Measurements from ENCODE around the gene DES.

DES gene

DNA sequence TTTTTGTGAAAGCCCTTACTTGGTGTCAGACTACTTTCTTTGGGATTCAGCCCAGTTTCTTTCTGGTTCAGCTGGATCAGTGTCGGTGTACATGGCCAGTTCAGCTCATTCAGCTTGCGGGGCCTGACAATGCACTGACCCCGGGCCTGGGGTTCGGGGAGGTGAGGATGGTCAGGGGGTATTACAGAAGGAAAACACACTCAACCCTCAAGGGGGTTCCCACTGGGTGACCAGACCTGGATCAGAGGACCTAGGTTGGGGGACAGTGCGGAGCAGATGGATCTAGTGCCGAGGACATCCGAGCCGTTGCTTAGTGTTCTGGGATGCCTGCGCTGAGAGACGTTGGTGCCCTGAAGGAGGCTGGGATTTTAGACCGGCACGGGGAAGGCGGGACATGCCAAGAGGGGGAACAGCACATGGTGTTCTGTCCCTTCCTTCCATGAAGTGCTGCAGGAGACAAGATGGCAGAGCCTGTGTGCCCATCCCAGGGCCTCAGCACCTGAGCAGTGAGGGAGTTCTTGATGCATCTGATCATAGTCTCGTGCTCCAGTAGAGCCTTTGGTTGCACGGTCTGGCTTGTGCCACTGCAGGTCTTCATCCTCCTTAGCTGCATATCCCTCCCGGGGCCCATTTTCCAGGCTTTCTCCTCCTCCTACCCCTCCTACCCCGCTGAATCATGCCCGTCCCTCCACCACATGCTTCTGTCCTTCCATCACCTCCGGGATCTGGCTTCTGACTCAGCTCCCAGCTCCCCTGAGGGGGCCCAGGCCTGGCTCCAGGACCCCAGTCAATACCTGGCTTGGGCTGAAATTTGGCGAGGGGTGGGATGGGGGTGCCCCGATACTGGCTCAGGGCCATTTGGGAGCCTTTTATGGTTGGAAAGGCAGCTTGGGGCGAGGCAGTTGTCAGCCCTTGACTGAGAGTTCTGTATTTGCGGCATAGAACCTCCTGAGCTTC, 34.5 kb downstream of the DES start:
- Histone ChIP-seq H4K8ac (ENCODE audit: low read depth, low read length) (no peak overlapping the region), H2BK5ac (ENCODE audit: low read length) (no peak overlapping the region), H3K4me3 (ENCODE audit: low read length in 2 of 2) (no peak overlapping the region), H2BK120ac (ENCODE audit: low read depth, low read length) (no peak overlapping the region), H3K4me1 (ENCODE audit: control insufficient read depth in 2 of 2, insufficient read depth in 1 of 2, low read depth in 1 of 2, low read length in 2 of 2) (peaks cover 13 to 15% of the 10 kb centered on the region in 2 donors), H3K18ac (ENCODE audit: low read length) (no peak overlapping the region), H3K9ac (ENCODE audit: low read depth, low read length, poor library complexity) (no peak overlapping the region), H3K27ac (replicated peaks; ENCODE audit: low read length) (no peak overlapping the region), H3K4ac (ENCODE audit: low read length) (no peak overlapping the region), H3K14ac (ENCODE audit: low read length) (no peak overlapping the region), H3K9me3 (replicated peaks in 1 of 2; ENCODE audit: control insufficient read depth in 2 of 2, insufficient read depth in 1 of 2, low read depth in 1 of 2, low read length in 2 of 2) (no peaks in the 10 kb centered on the region), H2BK15ac (ENCODE audit: low read length) (no peak overlapping the region), H3K27me3 (ENCODE audit: control insufficient read depth in 3 of 3, insufficient read depth in 3 of 3, low read depth in 1 of 3, low read length in 3 of 3) (peaks cover 0 to 18% (median 3%) of the 10 kb centered on the region in 3 experiments), H2AK5ac (ENCODE audit: low read depth, low read length) (no peak overlapping the region), H3K23ac (ENCODE audit: low read depth, low read length, poor library complexity) (no peak overlapping the region), H4K91ac (ENCODE audit: low read depth, low read length, poor library complexity) (no peak overlapping the region), H2BK12ac (ENCODE audit: low read length) (no peak overlapping the region), H2AFZ (ENCODE audit: low read length) (no peak overlapping the region), H3K4me2 (ENCODE audit: insufficient read depth, low read length, poor library complexity, severe bottlenecking) (no peak overlapping the region), H3K79me1 (ENCODE audit: low read depth, low read length) (no peaks in the 10 kb centered on the region), H3K36me3 (replicated peaks in 1 of 2; ENCODE audit: control insufficient read depth in 2 of 2, insufficient read depth in 2 of 2, low read length in 2 of 2) (no peaks in the 10 kb centered on the region)
- DNase-seq (ENCODE audit: low spot score): no peak
- no CpG with 5 or more reads among the region's 23 CpGs for WGBS, 2 donors (ENCODE audit: extremely low coverage in 2 of 2, insufficient read length in 2 of 2, insufficient replicate concordance in 1 of 2)

DNA sequence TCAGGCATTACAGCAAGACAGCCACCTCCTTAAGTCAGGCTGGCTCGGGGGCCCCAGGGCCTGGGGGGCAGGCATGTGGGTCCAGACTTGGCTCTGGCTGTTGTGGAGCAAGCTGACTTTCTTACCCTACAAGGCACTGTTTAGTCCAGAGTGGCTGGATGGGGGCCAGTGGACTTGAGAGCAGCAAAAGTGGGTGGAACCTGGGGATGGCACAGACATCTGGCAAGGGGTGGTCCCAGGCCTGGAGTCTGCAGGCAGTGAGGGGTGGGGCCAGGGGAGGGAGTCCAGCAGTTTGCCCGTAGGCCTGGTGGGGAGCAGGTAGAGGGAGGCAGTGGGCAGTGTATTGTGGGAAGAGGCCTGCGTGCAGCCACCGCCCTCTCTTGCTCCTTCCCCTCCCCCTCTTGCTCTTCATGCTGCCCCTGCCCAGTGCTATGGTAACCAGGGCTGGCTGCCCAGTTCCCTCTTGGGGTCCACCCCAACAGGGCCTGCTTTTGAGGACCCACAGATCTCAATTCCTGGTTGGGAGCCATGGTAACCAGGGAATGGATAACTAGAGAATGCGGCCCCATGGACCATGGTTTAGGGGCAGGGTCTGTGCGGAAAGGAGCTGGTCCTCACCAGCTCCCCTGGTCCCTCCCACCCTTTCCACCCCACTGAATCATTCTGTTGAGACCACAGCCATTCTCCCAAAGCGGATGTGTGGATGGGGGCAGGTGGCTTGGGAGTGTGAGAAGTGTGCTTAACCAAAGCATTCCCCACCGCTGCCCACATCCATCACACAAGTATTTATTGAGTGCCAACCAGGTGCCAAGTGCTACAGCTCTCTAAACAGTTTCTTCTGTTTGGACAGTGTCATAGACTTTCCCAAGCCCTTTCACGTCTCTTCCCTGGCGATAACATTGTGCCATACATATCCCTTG, 35.8 kb downstream of the DES start:
- peak overlapping the region; percentile 58 for H3K18ac ChIP-seq (ENCODE audit: low read length)
- no peak overlapping the region for H2BK5ac ChIP-seq (ENCODE audit: low read length)
- peak overlapping the region; percentile 52 for H2BK15ac ChIP-seq (ENCODE audit: low read length)
- no peak for DNase-seq (ENCODE audit: low spot score)
- H2BK120ac ChIP-seq (ENCODE audit: low read depth, low read length): no peak overlapping the region
- H3K9ac ChIP-seq (ENCODE audit: low read depth, low read length, poor library complexity): no peak overlapping the region
- H3K9me3 ChIP-seq (replicated peaks in 1 of 2; ENCODE audit: control insufficient read depth in 2 of 2, insufficient read depth in 1 of 2, low read depth in 1 of 2, low read length in 2 of 2): no peaks in the 10 kb centered on the region
- no peaks in the 10 kb centered on the region for H3K36me3 ChIP-seq (replicated peaks in 1 of 2; ENCODE audit: control insufficient read depth in 2 of 2, insufficient read depth in 2 of 2, low read length in 2 of 2)
- H3K27ac ChIP-seq (replicated peaks; ENCODE audit: low read length): no peak overlapping the region
- no peak overlapping the region for H3K4me3 ChIP-seq (ENCODE audit: low read length in 2 of 2)
- no peak overlapping the region for H4K91ac ChIP-seq (ENCODE audit: low read depth, low read length, poor library complexity)
- H4K8ac ChIP-seq (ENCODE audit: low read depth, low read length): peak overlapping the region; percentile 10
- H3K4ac ChIP-seq (ENCODE audit: low read length): no peak overlapping the region
- H3K4me1 ChIP-seq (ENCODE audit: control insufficient read depth in 2 of 2, insufficient read depth in 1 of 2, low read depth in 1 of 2, low read length in 2 of 2): peaks cover 14 to 18% of the 10 kb centered on the region in 2 donors
- H3K23ac ChIP-seq (ENCODE audit: low read depth, low read length, poor library complexity): no peak overlapping the region
- no peak overlapping the region for H3K14ac ChIP-seq (ENCODE audit: low read length)
- peak overlapping the region; percentile 11 for H2BK12ac ChIP-seq (ENCODE audit: low read length)
- H3K4me2 ChIP-seq (ENCODE audit: insufficient read depth, low read length, poor library complexity, severe bottlenecking): no peak overlapping the region
- H2AFZ ChIP-seq (ENCODE audit: low read length): no peak overlapping the region
- H2AK5ac ChIP-seq (ENCODE audit: low read depth, low read length): peak overlapping the region; percentile 96
- WGBS, 2 donors (ENCODE audit: extremely low coverage in 2 of 2, insufficient read length in 2 of 2, insufficient replicate concordance in 1 of 2): no CpG with 5 or more reads among the region's 10 CpGs
- H3K27me3 ChIP-seq (ENCODE audit: control insufficient read depth in 3 of 3, insufficient read depth in 3 of 3, low read depth in 1 of 3, low read length in 3 of 3): peaks cover 0 to 8% (median 0%) of the 10 kb centered on the region in 3 experiments
- no peaks in the 10 kb centered on the region for H3K79me1 ChIP-seq (ENCODE audit: low read depth, low read length)

DNA sequence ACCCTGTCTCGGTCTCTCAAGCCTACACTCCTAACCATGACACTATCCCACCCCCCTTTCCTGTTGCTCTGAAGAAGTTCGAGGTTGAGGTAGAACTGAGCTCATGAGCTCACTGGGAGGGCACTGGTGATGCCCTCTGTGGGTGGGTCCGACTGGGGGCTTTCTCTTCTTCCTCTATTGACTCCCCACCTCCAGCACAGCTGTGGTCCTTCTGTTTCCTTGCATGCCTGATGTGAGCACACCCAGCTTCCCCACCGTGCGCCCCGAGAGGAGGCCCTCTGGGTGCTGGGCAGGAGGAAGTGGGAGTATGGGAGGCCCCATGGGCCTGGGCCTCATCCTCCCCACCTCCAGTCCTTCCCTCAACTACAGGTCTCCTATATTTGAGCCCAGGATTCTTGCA, 37.4 kb downstream of the DES start:
- Histone ChIP-seq H2BK15ac (ENCODE audit: low read length) (no peak overlapping the region), H3K14ac (ENCODE audit: low read length) (no peak overlapping the region), H3K36me3 (replicated peaks in 1 of 2; ENCODE audit: control insufficient read depth in 2 of 2, insufficient read depth in 2 of 2, low read length in 2 of 2) (no peaks in the 10 kb centered on the region), H3K4me3 (ENCODE audit: low read length in 2 of 2) (no peak overlapping the region), H3K23ac (ENCODE audit: low read depth, low read length, poor library complexity) (no peak overlapping the region), H4K8ac (ENCODE audit: low read depth, low read length) (no peak overlapping the region), H2AK5ac (ENCODE audit: low read depth, low read length) (no peak overlapping the region), H4K91ac (ENCODE audit: low read depth, low read length, poor library complexity) (no peak overlapping the region), H3K4me2 (ENCODE audit: insufficient read depth, low read length, poor library complexity, severe bottlenecking) (no peak overlapping the region), H3K27me3 (ENCODE audit: control insufficient read depth in 3 of 3, insufficient read depth in 3 of 3, low read depth in 1 of 3, low read length in 3 of 3) (no peaks in the 10 kb centered on the region), H3K4me1 (ENCODE audit: control insufficient read depth in 2 of 2, insufficient read depth in 1 of 2, low read depth in 1 of 2, low read length in 2 of 2) (peaks cover 25 to 33% of the 10 kb centered on the region in 2 donors), H3K18ac (ENCODE audit: low read length) (no peak overlapping the region), H3K9ac (ENCODE audit: low read depth, low read length, poor library complexity) (no peak overlapping the region), H3K9me3 (replicated peaks in 1 of 2; ENCODE audit: control insufficient read depth in 2 of 2, insufficient read depth in 1 of 2, low read depth in 1 of 2, low read length in 2 of 2) (no peaks in the 10 kb centered on the region), H2BK12ac (ENCODE audit: low read length) (no peak overlapping the region), H2BK5ac (ENCODE audit: low read length) (no peak overlapping the region), H2AFZ (ENCODE audit: low read length) (no peak overlapping the region), H3K4ac (ENCODE audit: low read length) (peak overlapping the region; percentile 17), H3K27ac (replicated peaks; ENCODE audit: low read length) (no peak overlapping the region), H2BK120ac (ENCODE audit: low read depth, low read length) (no peak overlapping the region), H3K79me1 (ENCODE audit: low read depth, low read length) (no peaks in the 10 kb centered on the region)
- WGBS, 2 donors (ENCODE audit: extremely low coverage in 2 of 2, insufficient read length in 2 of 2, insufficient replicate concordance in 1 of 2): no CpG with 5 or more reads among the region's 6 CpGs
- DNase-seq (ENCODE audit: low spot score): no peak
